DOHH2 (cell line): ENCODE data around the gene CCNE1.
A peak's percentile ranks its signal among the peaks of the same experiment; 100 is the strongest.

ENCODE experiments used
- H3F3A ChIP-seq: fragments of 200-600 bp; sonication (generic), shearing (Covaris generic); 2 replicates; pipeline ENCODE4 v1.6.0; 2016; ENCODE audit warnings: antibody characterized with exemption, mild to moderate bottlenecking; ENCODE audit not compliant: control insufficient read depth, insufficient read depth
- H3K27ac ChIP-seq: fragments of 200-600 bp; sonication (generic); 2 replicates; pipeline ENCODE4 v1.5.1; 2014; ENCODE audit warnings: low read depth, mild to moderate bottlenecking, low read length, moderate library complexity
- H3K27me3 ChIP-seq: fragments of 200-600 bp; sonication (generic); 2 replicates; pipeline ENCODE4 v1.6.1; 2014; ENCODE audit warnings: mild to moderate bottlenecking, low read length, mixed read lengths; ENCODE audit not compliant: control insufficient read depth
- H3K36me3 ChIP-seq: fragments of 200-600 bp; sonication (generic); 2 replicates; pipeline ENCODE4 v1.6.1; 2014; ENCODE audit warnings: mild to moderate bottlenecking, low read length, moderate library complexity, mixed read lengths; ENCODE audit not compliant: control insufficient read depth
- H3K4me1 ChIP-seq: fragments of 200-600 bp; sonication (generic); 2 replicates; pipeline ENCODE4 v1.6.1; 2014; ENCODE audit warnings: mild to moderate bottlenecking, low read length, mixed read lengths; ENCODE audit not compliant: control insufficient read depth
- H3K4me2 ChIP-seq: fragments of 200-600 bp; sonication (generic); 2 replicates; pipeline ENCODE4 v1.6.0; 2014; ENCODE audit warnings: mild to moderate bottlenecking, low read length, moderate library complexity
- H3K4me3 ChIP-seq: fragments of 200-600 bp; sonication (generic); 2 replicates; pipeline ENCODE4 v1.5.1; 2014; ENCODE audit warnings: mild to moderate bottlenecking, low read length, mixed read lengths
- H3K79me2 ChIP-seq: fragments of 200-600 bp; sonication (generic); 2 replicates; pipeline ENCODE4 v1.6.1; 2014; ENCODE audit warnings: mild to moderate bottlenecking, low read length, mixed read lengths; ENCODE audit not compliant: control insufficient read depth
- H3K9me2 ChIP-seq: fragments of 200-600 bp; sonication (generic); replicated peaks from 2 replicates; pipeline ENCODE4 v1.6.1; 2014; ENCODE audit warnings: mild to moderate bottlenecking, low read length, mixed read lengths; ENCODE audit not compliant: control insufficient read depth
- H3K9me3 ChIP-seq: fragments of 200-600 bp; sonication (generic); 2 replicates; pipeline ENCODE4 v1.6.1; 2014; ENCODE audit warnings: antibody characterized with exemption, low read length, mixed read lengths; ENCODE audit not compliant: control insufficient read depth, insufficient read depth
- H4K20me1 ChIP-seq: fragments of 200-600 bp; sonication (generic); 2 replicates; pipeline ENCODE4 v1.6.0; 2014; ENCODE audit warnings: low read depth, mild to moderate bottlenecking, antibody characterized with exemption, low read length, moderate library complexity; ENCODE audit not compliant: control insufficient read depth, insufficient read depth
- CTCF ChIP-seq: fragments of 200-600 bp; sonication (generic); IDR thresholded peaks from one replicate; pipeline ENCODE4 v1.5.1; 2014; ENCODE audit warnings: antibody characterized with exemption, mild to moderate bottlenecking, low read depth, low read length; ENCODE audit not compliant: poor library complexity, severe bottlenecking
- EZH2phosphoT487 ChIP-seq: fragments of 200-600 bp; sonication (generic); IDR thresholded peaks from 2 replicates; pipeline ENCODE4 v1.6.1; 2017; ENCODE audit warnings: borderline replicate concordance, mild to moderate bottlenecking, antibody characterized with exemption, low read length, moderate library complexity, mixed read lengths

Gene CCNE1

GRCh38 chr19:29812080-29812880 is 489 bp downstream of the CCNE1 start:
- H3K4me1 ChIP-seq = peaks cover 23% of the 10 kb centered on the region
- H3K9me3 ChIP-seq = no peaks in the 10 kb centered on the region
- no peaks in the 10 kb centered on the region for H4K20me1 ChIP-seq
- H3K4me2 ChIP-seq = peak overlapping the region; percentile 75
- H3F3A ChIP-seq = no peaks in the 10 kb centered on the region
- no peak for TF ChIP-seq EZH2phosphoT487
- H3K79me2 ChIP-seq = peaks cover 10% of the 10 kb centered on the region; the same call in 1 of the 2 replicates
- no peak overlapping the region for H3K27ac ChIP-seq
- H3K9me2 ChIP-seq = no peaks in the 10 kb centered on the region
- no peaks in the 10 kb centered on the region for H3K27me3 ChIP-seq
- H3K36me3 ChIP-seq = peaks cover 38% of the 10 kb centered on the region
- H3K4me3 ChIP-seq = peak overlapping the region; percentile 79

GRCh38 chr19:29812881-29813275 is 1.1 kb downstream of the CCNE1 start:
- Histone ChIP-seq H3K79me2 (peaks cover 10% of the 10 kb centered on the region; the same call in 1 of the 2 replicates), H3K9me2 (no peaks in the 10 kb centered on the region), H3K36me3 (peaks cover 41% of the 10 kb centered on the region), H3K4me2 (peak overlapping the region; percentile 75), H3K27ac (no peak overlapping the region), H3K27me3 (no peaks in the 10 kb centered on the region), H3F3A (no peaks in the 10 kb centered on the region), H3K9me3 (no peaks in the 10 kb centered on the region), H3K4me3 (peak overlapping the region; percentile 79), H3K4me1 (peaks cover 23% of the 10 kb centered on the region), H4K20me1 (no peaks in the 10 kb centered on the region)
- TF ChIP-seq CTCF (no peak), EZH2phosphoT487 (no peak)

- Histone ChIP-seq H3K79me2 (peaks cover 10% of the 10 kb centered on the region; the same call in 1 of the 2 replicates), H3K9me2 (no peaks in the 10 kb centered on the region), H3K4me1 (peaks cover 23% of the 10 kb centered on the region), H3K4me2 (no peak overlapping the region), H3K36me3 (peaks cover 45% of the 10 kb centered on the region), H3K9me3 (no peaks in the 10 kb centered on the region), H3K27ac (no peak overlapping the region), H3K4me3 (no peak overlapping the region), H4K20me1 (no peaks in the 10 kb centered on the region), H3F3A (no peaks in the 10 kb centered on the region), H3K27me3 (no peaks in the 10 kb centered on the region)
- TF ChIP-seq CTCF = no peak
- TF ChIP-seq EZH2phosphoT487 = no peak
Observed at GRCh38 chr19:29813642-29814041, 1.9 kb downstream of the CCNE1 start.

- Histone ChIP-seq H3K79me2 (peaks cover 10% of the 10 kb centered on the region; the same call in 1 of the 2 replicates), H3K27ac (no peak overlapping the region), H3F3A (no peaks in the 10 kb centered on the region), H3K4me2 (no peak overlapping the region), H3K36me3 (peaks cover 60% of the 10 kb centered on the region), H3K9me3 (no peaks in the 10 kb centered on the region), H3K4me1 (peaks cover 22% of the 10 kb centered on the region), H4K20me1 (no peaks in the 10 kb centered on the region), H3K27me3 (no peaks in the 10 kb centered on the region), H3K9me2 (no peaks in the 10 kb centered on the region), H3K4me3 (no peak overlapping the region)
- TF ChIP-seq EZH2phosphoT487 = no peak
- no peak for TF ChIP-seq CTCF
Observed at GRCh38 chr19:29815231-29815630, 3.4 kb downstream of the CCNE1 start.
